Left forelimb (tissue), 1 donor: ENCODE results near the gene STK4.
"Not testable (repeated sequence)": the region's sequence is repeated elsewhere in the genome, so short reads cannot be mapped to it uniquely, and the experiment has no call there.

Source experiments
- DNase-seq: peaks from one replicate; pipeline ENCODE4 v3.0.0-alpha.2; 2018; ENCODE audit warnings: low spot score

Gene STK4

DNA sequence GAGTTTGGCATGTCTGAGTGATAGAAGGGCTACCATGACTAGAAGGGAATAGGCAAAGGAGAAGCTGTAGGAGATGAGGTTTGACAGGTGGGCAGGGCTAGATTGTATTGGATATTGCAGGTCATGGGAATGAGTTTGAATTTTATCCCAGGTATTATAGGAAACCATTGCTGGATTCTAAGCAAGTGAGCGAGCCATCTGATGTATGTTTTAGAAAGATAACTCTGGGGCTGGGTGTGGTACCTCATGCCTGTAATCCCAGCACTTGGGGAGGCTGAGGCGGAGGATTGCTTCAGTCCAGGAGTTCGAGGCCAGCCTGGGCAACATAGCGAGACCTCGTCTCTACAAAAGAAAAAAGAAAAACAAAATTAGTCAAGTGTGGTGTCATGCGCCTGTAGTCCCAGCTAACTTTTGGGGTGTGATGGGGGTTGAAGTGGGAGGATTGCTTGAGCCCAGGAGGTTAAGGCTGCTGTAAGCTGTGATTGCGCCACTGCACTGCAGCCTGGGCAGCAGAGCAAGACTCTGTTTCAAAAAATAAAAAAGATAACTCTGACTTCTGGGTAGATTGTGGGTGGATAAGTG is 16.9 kb downstream of the STK4 start:
- no peak for DNase-seq

DNA sequence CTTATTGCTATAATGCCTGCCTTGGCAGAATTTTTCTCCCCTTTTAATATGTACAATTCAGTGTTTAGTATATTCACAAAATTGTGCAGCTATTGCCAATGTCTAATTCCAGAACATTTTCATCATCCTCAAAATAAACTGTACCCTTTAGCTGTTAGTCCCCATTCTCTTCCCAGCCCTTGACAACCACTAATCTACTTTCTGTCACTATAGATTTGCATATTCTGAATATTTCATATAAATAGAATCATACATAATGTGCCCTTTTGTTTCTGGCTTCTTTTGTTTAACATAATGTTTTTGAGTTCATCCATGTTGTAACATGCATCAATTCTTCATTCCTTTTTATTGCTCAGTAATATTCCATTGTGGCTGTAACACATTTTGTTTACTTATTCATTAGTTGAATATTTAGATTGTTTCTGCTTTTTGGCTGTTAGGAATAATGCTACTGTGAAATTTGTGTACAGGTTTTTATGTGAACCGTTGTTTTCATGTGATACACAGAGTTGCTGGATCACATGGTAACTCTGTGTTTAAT is 22.4 kb downstream of the STK4 start:
- no peak for DNase-seq

DNA sequence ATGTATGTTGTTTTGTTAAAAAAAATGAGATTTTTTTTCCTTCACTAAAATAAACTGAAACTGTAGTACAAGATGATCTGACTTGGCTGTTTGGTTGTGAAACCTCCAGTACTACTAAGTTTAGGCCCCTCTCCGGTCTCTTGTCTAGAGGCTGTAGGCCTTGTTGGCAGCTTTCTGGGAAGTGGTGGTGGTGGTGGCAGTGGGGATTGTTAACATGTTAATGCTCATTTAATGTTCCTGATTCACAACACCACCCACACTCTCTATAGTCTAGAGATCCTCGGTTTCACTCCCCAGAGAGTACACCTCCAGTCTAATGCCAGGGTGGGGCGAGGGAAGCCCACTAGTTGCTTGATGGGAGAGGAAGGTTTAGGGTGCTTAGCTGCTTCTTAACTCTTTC is 24.1 kb downstream of the STK4 start:
- no peak for DNase-seq

DNA sequence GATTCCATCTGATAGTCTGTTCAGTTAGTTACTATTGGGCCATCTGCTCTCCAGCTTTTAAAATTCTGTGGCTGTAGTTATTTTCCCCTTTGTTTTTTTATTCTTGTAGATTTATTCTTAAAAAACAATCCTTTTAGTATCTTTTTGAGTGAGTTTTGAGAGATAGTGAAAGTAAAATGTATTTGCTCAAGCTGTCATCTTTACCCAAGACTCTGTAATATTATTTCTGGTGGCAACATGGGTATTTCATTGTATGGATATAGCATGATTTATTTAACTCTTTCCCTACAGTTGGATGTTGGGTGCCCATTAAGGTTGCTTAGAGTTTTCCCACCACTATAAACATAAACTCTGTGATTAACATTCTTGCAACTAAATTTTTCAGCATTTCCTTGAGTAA is 24.6 kb downstream of the STK4 start:
- no peak for DNase-seq

DNA sequence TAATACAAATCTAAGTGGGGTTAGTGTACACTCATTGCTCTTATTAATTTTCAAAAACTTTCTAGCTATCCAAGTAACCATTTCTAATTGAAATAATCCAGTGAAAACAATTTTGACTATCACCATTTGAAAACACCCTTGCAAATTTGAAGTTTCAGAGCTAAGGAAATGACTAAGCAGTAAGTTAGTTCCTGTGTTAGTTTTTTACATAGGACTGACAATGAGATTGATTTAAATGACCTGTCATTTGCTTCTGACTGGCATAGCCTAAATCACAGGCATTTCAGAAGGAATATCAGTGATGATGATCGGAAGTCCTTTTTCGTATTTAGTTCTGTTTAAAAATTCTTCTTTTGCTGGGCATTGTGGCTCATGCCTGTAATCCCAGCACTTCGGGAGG is 27.0 kb downstream of the STK4 start:
- DNase-seq, result no peak

DNA sequence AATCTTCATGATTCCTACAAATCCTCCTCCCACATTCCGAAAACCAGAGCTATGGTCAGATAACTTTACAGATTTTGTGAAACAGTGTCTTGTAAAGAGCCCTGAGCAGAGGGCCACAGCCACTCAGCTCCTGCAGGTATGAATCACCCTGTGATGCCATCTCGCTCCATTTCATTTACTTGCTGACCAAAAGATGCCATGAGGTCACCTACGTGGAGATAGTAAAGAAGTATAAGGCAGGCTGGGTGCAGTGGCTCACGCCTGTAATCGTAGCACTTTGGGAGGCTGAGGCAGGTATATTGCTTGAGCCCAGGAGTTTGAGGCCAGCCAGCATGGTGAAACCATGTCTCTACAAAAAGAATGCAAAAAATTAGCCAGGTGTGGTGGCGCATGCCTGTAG is 30.9 kb downstream of the STK4 start:
- DNase-seq, result no peak

DNA sequence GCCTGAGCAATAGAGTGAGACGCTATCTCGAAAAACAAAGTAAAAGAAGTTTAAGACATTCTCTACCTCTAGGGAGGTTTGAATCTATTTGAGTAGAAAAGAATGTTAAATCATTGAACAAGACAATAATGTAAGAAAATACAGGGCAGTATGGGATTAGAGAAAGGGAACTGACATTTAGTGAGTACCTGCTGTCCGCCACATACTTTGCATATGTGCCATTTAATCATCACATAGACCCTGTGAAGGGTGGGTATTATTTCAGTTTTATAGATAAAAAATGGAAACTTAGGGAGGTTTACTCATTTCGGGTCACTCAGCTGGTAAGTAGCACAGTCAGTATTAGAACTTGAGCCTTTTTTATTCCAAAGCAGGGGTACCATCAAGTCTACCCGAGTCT is 31.4 kb downstream of the STK4 start:
- no peak for DNase-seq

DNA sequence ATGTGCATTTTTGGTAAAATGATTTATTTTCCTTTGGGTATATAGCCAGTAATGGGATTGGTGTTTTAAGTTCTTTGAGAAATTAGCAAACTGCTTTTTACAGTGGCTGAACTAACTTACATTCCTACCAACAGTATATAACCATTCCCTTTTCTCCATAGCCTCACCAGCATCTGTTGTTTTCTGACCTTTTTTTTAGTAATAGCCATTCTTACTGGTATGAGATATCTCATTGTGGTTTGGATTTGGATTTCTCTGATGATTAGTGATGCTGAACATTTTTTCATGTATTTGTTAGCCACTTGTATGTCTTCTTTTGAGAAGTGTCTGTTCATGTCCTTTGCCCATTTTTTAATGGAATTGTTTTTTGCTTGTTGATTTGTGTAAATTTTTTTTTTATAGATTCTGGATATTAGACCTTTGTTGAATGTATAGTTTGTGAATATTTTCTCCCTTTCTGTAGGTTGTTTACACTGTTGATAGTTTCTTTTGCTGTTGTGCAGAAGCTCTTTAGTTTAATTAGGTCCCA is 42.3 kb downstream of the STK4 start:
- no peak for DNase-seq

DNA sequence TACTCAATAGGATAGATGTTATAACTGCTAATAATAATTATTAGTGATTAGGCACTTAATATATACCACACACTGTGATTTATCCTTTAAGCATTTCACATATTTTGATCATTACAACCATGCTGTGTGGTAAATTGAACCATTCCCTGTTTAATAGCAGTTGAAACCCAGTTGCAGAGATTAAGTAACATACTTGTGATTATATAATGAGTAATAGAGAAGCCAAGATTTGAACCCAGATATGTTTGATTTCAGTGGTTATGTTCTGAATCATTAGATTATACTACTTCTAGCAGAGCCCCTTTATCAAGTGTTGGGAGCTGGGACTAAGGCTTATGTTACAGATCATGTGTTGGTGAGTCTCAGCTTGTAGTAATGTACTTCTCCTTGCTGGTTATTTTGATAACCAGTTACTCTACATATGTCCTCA is 44.1 kb downstream of the STK4 start:
- no peak for DNase-seq

DNA sequence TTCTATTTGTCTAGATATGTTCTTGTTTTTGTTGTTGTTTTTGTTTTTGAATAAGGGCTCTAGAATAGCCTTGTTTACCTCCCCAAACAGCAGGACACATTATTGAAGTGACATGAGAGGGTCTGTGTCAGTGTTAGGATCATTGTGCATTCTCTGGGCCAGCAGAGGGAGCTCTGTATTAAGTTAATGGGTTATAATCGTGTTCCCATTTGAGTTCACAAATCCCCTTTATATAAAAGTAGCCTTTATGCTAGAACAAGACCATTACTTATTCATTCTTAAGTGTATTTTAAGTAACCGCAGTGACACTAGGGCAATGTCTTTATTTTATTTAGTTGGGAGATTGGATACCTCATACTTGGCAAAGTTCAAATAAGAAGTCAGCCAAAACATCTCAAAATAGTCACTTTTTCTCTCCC is 44.8 kb downstream of the STK4 start:
- DNase-seq, result no peak

DNA sequence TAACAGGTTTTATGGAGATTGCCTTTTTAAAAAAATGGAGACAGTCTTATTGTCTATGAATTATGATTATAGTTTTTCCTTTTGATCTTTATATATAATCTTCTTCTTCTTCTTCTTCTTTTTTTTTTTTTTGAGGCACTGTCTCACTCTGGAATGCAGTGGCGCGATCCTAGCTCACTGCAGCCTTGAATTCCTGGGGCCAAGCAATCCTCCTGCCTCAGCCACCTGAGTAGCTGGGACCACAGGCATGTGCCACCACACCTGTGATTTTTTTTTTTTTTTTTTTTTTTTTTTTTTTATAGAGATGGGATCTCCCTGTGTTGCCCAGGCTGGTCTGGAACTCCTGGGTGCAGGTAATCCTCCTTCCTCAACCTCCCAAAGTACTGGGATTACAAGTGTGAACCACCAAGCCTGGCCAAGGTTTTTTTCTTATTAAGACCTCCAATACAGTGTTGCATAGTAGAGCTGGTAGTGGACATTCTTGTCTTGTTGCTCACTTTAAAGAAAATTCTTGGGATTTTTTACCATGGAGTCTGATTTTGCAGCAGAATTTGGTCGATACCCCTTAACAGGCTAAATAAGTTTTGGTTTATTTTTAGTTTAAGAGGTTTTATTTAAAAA is 46.5 kb downstream of the STK4 start:
- DNase-seq, result no peak

DNA sequence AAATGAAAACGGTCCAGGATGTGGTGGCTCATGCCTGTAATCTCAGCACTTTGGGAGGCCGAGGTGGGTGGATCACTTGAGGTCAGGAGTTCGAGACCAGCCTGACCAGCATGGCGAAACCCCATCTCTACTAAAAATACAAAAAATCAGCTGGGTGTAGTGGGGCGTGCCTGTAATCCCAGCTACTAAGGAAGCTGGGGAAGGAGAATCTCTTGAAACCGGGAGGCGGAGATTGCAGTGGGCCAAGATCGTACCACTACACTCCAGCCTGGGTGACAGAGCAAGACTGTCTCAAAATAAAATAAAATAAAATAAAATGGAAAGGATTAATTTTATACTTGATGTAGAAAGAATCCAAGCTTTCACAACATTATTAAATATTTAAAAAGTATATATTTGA is 47.8 kb downstream of the STK4 start:
- not testable (repeated sequence) for DNase-seq

DNA sequence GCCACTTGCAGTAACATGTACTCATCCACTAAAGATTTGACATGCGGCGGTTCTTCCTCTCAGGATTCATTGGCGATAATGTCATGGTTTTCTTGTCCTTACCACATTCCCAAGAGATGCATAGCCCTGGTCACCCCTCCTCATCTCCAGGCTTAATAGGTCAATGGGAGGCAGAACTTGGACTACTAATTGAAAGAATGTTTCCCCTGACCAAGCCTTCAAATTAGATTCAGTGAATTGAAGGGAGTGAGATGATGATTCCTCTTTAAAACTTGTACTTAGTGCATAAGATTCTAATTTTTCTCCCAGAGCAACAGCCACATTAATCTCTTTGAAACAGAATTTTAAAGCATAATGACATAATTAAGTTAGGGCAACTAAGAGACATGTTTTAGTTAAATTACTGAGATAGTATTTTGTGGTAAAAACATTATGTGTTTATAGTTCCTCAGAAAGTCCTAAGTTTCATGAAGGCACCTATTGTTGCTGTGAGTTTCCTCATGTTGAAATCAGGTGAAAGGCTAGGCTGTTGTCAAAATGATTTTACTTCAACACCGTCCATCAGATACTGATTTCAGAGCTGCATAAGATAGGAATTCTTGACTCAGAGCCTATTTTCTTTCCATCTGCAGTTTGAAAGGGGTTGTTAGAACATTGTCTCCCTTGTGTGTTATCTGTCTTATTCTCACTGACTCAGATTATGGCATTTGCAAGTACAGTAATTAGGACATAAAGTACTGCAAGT is 48.5 kb downstream of the STK4 start:
- no peak for DNase-seq

DNA sequence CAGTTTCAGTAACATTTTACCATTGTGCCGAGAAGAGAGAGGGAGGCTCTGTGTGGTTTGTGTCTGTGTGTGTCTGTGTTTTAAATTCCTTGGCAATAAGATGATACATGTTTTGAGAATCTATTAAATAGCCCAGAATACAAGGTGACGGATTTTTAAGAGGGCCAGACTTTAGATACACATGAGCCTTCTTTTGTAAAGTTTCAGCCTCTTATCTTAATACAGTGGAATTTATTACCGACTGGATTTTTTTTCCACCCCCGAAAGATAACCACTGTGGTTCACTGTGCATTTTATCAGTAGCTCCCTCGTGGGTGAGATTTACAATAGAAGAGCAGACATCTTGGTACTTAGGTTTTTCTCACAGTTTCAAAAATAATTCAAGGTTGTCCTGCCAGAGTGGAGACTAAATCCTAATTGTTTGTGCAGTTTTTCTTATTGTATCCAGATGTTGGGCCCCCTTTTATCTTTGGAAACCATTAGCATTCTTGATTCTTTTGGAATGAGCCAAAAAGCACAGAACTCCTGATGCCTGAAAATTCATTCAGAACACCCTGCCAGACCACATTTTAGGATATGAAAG is 49.9 kb downstream of the STK4 start:
- no peak for DNase-seq

DNA sequence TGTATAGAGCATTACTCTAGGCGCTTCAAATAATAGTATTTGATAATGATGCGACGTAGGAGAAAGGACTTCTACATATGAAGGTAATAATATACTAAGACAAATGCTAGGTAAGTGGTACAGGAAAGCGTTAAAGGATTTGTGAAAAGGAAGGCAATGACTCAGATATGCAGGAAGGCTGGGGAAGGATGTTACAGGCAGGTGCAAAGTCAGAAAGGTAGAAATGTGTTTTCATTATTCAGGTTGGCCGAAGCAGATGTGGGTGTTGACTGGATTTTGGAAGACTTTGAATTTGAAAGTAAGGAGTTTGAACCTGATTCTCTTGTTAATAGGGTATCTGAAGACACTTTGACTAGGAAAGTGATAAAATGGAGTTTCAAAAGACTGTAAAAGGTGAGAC is 51.0 kb downstream of the STK4 start:
- DNase-seq, result no peak

DNA sequence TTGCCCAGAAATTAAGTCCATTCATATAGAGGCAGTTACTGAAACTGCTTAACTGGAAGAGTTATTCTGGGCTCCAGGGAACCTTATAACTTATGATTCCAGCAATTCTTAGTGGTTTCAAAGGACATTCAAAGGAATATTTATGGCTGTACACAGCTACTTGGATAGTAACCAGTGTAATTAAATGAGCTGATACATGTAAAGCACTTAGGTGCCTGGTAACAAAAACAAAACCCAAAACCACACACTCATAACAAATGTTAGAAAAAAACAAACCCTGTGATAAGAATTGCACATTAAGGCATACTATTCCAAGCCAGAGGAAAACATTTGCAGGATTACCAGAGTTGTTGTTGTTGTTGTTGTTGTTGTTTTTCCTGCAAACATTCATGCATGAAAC is 51.5 kb downstream of the STK4 start:
- DNase-seq, result no peak

DNA sequence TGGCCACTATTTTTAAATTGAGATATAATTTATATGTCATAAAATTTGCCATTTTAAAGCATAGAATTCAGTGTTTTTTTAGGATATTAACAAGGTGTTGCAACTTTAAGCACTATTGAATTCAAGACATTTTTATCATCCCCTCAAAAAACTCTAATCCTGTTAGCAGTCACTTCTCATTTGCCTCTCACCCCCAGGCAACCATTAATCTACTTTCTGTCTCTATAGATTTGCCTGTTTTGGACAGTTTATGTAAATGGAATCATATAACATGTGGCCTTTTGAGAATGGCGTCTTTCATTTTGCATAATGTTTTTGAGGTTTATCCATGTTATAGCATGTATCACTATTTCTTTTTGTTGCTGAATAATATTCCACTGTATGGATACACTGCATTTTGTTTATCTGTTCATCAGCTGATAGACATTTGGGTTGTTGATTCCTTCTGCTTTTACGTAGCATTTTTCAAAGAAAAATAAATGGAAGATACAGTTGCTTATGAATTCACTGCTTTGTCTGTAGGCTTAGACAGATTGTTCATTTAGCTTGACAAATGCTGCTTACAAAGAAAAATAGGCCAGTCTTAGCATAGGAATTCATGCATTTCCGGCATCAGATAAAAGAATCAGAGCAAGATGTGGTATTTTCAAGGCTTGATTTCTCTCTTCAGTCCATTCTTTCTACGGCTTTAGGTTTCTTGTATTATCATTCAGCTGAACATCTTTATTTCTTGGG is 52.9 kb downstream of the STK4 start:
- no peak for DNase-seq

DNA sequence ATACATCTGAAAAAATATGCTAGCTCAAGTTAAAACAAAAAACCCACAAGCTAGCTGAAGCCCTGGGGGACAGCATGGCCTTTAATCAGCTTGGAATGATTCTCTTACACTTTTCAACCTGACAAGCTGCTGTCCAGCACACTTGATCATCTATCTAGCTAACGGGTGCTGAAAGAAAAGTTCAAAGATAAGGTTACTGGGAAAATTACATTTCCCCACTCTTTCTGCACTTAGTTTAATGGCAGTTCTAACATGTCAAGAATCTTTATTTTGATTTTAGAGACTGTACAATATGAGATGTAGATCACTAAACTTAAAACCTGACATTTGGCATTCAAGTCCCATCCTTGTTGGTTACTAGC is 53.4 kb downstream of the STK4 start:
- DNase-seq, result no peak

DNA sequence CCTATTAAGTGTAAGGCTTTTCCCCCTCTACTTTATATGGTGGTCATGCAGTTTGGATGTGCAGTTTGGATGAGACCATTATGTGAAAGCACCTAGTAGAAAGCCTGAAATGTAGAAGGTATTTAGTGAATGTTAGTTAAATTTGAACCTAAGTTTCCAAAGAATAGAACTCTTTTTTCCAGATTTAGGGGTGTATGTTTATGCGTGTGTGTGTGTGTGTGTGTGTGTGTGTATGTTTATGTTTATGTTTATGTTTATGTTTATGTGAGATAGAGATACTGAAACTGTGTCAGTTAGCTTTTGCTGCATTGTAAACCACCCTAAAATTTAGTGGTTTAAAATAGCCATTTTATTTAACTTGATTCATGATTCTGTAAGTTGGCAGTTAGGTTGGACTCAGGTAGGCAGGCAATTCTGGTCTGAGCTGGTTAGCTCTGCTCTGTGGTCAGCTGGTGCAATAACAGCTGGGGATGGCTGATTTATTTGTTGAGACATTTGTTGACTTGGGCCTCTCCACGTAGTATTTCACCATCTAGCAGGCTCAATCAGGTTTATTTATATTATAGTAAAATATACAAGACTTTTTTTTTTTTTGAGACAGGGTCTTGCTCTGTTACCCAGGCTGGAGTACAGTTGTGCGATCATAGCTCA is 54.0 kb downstream of the STK4 start:
- DNase-seq, result no peak

DNA sequence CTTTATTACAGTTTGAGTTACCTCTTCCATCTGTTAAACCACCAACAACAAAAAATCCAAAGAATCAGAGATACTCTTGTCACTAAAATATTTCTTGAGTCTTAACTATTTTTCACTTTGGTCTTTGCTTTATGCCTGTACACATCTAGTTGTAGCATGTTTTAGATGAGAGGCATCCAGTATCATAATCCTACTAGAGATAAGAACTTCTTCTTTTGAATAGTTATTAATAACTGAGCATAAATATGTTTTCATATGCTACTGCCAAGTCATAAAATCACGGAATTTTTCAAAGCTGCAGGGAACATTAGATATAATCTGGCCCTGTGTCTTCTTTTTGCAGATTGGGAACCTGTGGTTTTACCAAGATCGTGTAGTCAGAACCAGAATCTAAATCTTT is 55.3 kb downstream of the STK4 start:
- no peak for DNase-seq

DNA sequence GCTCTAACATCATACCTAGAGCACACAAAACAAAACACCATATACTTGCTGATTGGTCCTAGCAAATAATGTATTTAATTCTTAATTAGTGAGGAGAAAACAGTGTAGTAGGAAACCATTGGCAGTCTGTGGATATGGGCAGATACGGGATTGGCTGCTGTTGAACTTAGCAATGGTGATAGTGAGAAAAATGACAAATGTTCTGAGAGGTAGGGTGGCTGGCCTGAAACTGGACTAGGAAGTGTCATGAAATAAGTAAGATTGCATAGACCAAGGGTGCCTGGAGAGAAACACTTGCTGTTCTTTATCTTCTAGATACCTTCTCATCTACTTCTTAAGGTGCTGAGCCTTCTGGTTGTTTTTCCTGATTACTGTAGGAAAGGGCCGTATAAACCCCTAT is 56.8 kb downstream of the STK4 start:
- not testable (repeated sequence) for DNase-seq
